ENCODE data around the gene MOSMO.

DNA sequence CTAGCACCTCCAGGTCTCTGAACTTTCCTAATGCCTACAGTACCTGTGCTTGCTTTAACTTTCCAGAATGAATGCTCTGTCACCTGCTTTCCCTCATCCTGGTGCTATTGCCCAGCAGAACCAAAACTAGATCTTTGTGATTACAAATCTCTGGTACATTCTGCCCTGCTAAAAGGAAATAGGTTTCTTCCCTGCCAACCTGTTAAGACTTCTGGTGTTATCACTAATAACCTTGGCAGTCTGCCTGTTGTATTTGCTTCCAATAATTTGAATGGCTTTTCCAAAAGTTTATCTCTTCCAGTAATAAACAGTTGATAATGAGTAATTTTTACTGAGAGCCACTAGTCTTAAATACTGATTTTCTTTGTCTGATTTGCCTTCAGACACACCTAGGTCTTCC lies 22.4 kb upstream of the MOSMO start:
- TF ChIP-seq POLR2A (IDR thresholded peaks at IDR 0.05) (no peak), EP300 (IDR thresholded peaks at IDR 0.05; ENCODE audit: low read depth) (no peak), POLR2AphosphoS5 (IDR thresholded peaks at IDR 0.05) (no peak)
- TF ChIP-seq, protein P1, sequence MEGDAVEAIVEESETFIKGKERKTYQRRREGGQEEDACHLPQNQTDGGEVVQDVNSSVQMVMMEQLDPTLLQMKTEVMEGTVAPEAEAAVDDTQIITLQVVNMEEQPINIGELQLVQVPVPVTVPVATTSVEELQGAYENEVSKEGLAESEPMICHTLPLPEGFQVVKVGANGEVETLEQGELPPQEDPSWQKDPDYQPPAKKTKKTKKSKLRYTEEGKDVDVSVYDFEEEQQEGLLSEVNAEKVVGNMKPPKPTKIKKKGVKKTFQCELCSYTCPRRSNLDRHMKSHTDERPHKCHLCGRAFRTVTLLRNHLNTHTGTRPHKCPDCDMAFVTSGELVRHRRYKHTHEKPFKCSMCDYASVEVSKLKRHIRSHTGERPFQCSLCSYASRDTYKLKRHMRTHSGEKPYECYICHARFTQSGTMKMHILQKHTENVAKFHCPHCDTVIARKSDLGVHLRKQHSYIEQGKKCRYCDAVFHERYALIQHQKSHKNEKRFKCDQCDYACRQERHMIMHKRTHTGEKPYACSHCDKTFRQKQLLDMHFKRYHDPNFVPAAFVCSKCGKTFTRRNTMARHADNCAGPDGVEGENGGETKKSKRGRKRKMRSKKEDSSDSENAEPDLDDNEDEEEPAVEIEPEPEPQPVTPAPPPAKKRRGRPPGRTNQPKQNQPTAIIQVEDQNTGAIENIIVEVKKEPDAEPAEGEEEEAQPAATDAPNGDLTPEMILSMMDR (IDR thresholded peaks at IDR 0.05): no peak
